HL-60 (cell line): ENCODE results near the gene SCYL1.
"Not testable (repeated sequence)": the region's sequence is repeated elsewhere in the genome, so short reads cannot be mapped to it uniquely, and the experiment has no call there.

Experiments
- DNase-seq, 2 experiments: peaks; one replicate each; pipeline ENCODE4 v3.0.0-alpha.2; 2010 to 2020; ENCODE audit warnings: low read depth in 1 of 2, low spot score in 1 of 2
- H3K27ac ChIP-seq: fragments of 250-450 bp; sonication (Bioruptor Pico); replicated peaks from 2 replicates; pipeline ENCODE4 v1.5.1; 2020; ENCODE audit warnings: mild to moderate bottlenecking, moderate library complexity
- H3K27me3 ChIP-seq: fragments of 250-450 bp; sonication (Bioruptor Pico); 2 replicates; pipeline ENCODE4 v1.5.1; 2021; ENCODE audit warnings: mild to moderate bottlenecking, moderate library complexity; ENCODE audit not compliant: insufficient read depth, poor library complexity, severe bottlenecking
- H3K4me3 ChIP-seq: replicated peaks from 2 replicates; pipeline ENCODE4 v1.5.1; 2011; ENCODE audit warnings: mild to moderate bottlenecking, control low read depth, low read length; ENCODE audit not compliant: insufficient read depth
- GABPA ChIP-seq: IDR thresholded peaks from 2 replicates; pipeline ENCODE4 v1.6.1; 2012; ENCODE audit warnings: low read depth
- POLR2AphosphoS5 ChIP-seq: IDR thresholded peaks from 2 replicates; pipeline ENCODE4 v1.6.1; 2012; ENCODE audit warnings: low read depth
- SPI1 ChIP-seq: IDR thresholded peaks from 2 replicates; pipeline ENCODE4 v1.6.1; 2012; ENCODE audit warnings: low read depth, mild to moderate bottlenecking, borderline replicate concordance
- TF ChIP-seq, protein P1 (sequence below): IDR thresholded peaks from 2 replicates; pipeline ENCODE4 v1.6.1; 2012; ENCODE audit warnings: low read depth; ENCODE audit not compliant: insufficient replicate concordance
- TF ChIP-seq, protein P2 (sequence below): IDR thresholded peaks from one replicate; pipeline ENCODE4 v1.5.1; 2011; ENCODE audit warnings: low read length, control low read depth, inconsistent platforms; ENCODE audit not compliant: insufficient read depth

SCYL1 gene

DNA sequence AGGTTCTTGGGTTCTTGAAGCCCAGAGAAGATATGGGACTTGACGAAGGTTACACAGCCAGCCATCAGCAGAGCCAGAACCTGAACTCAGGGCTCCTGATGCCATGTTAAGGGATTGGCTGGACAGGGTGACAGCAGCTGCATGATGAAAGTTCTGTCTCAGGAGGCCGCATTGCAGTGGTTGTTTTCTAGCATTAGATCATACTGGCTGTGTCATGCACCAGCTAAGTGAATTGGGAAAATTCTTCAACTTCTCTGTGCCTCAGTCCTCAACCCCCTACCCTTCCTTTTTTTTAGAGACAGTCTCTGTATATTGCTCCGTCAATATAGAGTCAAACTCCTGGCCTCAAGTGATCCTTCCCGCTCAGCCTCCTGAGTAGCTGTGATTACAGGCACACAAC lies 38.7 kb downstream of the SCYL1 start:
- DNase-seq = no peak
- no peaks in the 10 kb centered on the region for H3K27me3 ChIP-seq
- TF ChIP-seq, protein P1, sequence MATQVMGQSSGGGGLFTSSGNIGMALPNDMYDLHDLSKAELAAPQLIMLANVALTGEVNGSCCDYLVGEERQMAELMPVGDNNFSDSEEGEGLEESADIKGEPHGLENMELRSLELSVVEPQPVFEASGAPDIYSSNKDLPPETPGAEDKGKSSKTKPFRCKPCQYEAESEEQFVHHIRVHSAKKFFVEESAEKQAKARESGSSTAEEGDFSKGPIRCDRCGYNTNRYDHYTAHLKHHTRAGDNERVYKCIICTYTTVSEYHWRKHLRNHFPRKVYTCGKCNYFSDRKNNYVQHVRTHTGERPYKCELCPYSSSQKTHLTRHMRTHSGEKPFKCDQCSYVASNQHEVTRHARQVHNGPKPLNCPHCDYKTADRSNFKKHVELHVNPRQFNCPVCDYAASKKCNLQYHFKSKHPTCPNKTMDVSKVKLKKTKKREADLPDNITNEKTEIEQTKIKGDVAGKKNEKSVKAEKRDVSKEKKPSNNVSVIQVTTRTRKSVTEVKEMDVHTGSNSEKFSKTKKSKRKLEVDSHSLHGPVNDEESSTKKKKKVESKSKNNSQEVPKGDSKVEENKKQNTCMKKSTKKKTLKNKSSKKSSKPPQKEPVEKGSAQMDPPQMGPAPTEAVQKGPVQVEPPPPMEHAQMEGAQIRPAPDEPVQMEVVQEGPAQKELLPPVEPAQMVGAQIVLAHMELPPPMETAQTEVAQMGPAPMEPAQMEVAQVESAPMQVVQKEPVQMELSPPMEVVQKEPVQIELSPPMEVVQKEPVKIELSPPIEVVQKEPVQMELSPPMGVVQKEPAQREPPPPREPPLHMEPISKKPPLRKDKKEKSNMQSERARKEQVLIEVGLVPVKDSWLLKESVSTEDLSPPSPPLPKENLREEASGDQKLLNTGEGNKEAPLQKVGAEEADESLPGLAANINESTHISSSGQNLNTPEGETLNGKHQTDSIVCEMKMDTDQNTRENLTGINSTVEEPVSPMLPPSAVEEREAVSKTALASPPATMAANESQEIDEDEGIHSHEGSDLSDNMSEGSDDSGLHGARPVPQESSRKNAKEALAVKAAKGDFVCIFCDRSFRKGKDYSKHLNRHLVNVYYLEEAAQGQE = no peak
- TF ChIP-seq SPI1 = no peak
- TF ChIP-seq, protein P2, sequence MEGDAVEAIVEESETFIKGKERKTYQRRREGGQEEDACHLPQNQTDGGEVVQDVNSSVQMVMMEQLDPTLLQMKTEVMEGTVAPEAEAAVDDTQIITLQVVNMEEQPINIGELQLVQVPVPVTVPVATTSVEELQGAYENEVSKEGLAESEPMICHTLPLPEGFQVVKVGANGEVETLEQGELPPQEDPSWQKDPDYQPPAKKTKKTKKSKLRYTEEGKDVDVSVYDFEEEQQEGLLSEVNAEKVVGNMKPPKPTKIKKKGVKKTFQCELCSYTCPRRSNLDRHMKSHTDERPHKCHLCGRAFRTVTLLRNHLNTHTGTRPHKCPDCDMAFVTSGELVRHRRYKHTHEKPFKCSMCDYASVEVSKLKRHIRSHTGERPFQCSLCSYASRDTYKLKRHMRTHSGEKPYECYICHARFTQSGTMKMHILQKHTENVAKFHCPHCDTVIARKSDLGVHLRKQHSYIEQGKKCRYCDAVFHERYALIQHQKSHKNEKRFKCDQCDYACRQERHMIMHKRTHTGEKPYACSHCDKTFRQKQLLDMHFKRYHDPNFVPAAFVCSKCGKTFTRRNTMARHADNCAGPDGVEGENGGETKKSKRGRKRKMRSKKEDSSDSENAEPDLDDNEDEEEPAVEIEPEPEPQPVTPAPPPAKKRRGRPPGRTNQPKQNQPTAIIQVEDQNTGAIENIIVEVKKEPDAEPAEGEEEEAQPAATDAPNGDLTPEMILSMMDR = no peak
- no peak for TF ChIP-seq POLR2AphosphoS5
- no peak for TF ChIP-seq GABPA
- H3K27ac ChIP-seq = no peak overlapping the region
- no peak overlapping the region for H3K4me3 ChIP-seq

DNA sequence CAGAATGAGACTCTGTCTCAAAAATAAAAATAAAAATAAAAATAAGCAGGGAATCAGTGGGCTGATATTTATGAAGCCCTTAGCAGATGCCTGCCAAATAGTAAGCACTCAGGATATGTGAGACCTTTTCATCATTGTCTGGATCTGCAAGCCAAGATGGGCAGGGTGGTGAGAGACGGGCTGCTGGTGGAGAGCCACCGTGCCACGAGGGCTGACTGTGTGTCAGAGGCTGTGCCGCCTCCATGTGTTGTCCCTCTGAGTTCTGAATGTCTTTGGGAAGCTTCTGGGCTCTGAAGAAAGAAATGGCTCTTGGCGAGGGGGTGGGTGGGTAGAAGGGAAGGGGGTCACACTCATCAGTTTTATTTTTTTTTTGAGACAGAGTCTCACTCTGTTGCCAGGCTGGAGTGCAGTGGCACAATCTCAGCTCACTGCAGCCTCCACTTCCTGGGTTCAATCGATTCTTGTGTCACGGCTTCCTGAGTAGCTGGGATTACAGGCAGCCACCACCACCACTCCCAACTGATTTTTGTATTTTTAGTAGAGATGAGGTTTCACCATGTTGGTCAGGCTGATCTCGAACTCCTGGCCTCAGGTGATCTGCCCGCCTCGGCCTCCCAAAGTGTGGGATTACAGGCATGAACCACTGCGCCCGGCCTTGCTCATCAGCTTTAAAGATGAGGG lies 40.1 kb downstream of the SCYL1 start:
- H3K27ac ChIP-seq, DNase-seq: not testable (repeated sequence)

DNA sequence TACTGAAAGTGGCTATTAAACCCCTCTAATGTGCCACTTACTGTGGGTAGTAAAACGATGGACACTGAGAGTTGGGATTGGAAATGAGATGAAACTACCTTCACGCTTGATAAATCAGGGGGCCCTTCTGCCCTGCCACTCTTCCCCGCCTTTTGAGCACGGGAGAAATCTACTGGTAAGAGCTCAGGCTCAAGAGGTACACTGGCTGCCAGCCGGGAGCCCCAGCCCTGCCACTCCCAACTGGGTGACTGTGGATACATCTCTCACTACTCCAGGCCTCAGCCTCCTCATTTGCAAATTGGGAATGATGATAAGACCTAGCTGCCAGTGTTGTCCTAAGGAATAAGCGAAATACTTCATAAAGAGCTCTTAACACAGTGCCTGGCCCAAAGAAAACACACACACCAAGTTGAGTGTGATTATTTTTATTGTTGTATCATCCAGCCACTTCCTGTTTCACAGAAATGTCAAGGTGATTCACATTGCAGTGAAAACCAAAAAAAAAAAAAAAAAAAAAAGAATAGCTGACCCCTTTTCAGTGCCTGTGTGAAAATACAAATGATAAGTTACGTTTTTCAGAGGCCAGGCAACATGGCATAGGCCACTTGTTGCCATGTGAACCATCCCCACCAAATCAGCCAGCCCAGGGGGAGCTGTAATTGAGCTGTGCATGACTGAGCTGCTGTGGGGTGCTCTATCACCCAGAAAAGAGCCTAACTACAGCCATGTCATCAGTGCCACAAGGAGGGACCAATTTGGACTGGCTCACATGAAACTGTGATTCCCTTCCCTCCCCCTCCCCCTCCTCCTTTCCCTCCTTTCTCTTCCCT lies 41.0 kb downstream of the SCYL1 start:
- Histone ChIP-seq H3K27ac (no peak overlapping the region), H3K4me3 (no peak overlapping the region), H3K27me3 (no peaks in the 10 kb centered on the region)
- no peak for DNase-seq
- TF ChIP-seq, protein P1 = no peak
- TF ChIP-seq SPI1 (peak; percentile 64; the same call in 1 of the 2 replicates), POLR2AphosphoS5 (no peak)

More for the DNA sequence above, 40.1 kb downstream of the SCYL1 start:
- H3K4me3 ChIP-seq, H3K27me3 ChIP-seq: not testable (repeated sequence)

DNA sequence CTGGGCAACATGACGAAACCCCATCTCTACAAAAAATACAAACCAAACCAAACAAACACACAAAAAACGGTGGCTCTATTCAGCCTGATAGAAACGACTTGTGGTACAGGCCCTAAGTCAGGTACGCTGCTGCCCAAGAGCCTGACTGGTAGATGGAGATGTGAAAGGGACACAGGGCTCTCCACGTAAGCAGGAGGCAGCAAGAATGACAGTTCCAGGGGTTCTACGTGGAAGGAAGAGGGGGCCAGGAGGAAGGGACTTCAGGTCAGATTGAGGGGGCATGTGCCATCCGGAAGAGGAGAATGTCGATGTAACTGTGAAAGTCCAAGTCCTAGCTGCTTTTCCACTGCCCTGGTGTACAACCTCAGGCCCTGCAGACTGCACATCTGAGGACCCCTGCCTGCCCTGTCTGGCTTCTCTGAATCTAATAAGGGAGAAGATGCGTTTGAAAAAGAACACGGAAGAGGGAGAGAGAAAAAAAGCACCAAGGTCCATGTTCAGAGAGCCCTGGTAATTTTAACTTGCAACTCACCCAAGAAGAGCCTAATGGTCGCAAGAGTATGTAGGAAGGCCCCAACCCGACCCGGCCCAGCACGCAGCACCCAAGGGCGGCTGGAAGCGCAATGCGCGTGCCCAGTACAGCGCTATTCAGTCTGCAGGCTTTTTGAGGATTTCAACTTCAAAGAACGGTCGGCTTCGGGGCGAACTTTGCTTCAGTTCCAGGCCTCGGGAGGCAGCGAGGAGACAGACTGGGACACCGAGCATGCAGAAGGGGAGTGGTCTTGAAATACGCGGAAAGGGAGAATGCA lies 44.5 kb downstream of the SCYL1 start:
- Histone ChIP-seq H3K27me3 (no peaks in the 10 kb centered on the region), H3K27ac (peak overlapping the region; percentile 72), H3K4me3 (peak overlapping the region; percentile 100)
- no peak for DNase-seq
- TF ChIP-seq SPI1 (no peak), GABPA (no peak), POLR2AphosphoS5 (peak; percentile 39; the same call in 1 of the 2 replicates)
- TF ChIP-seq, protein P2 = no peak
- TF ChIP-seq, protein P1 = peak; percentile 39
